HG03520 (cell line): Measurements from ENCODE around the gene MUC5B.

Source experiments
- ATAC-seq: cut with Tn5 transposase; IDR thresholded peaks from one replicate; pipeline ENCODE4 v1.9.1; 2021; ENCODE audit warnings: mild to moderate bottlenecking, moderate library complexity; ENCODE audit not compliant: unreplicated experiment

MUC5B gene

GRCh38 chr11:1296287-1296686 lies 73.4 kb downstream of the MUC5B start:
- ATAC-seq: no peak

- ATAC-seq: no peak
Observed at GRCh38 chr11:1297011-1297575, 74.2 kb downstream of the MUC5B start.

GRCh38 chr11:1297576-1298473 lies 75.0 kb downstream of the MUC5B start:
- no peak for ATAC-seq

- no peak for ATAC-seq
Observed at GRCh38 chr11:1298695-1299492, 76.0 kb downstream of the MUC5B start.

GRCh38 chr11:1299621-1300020 lies 76.8 kb downstream of the MUC5B start:
- no peak for ATAC-seq

- no peak for ATAC-seq
Observed at GRCh38 chr11:1300121-1300520, 77.3 kb downstream of the MUC5B start.

- no peak for ATAC-seq
Observed at GRCh38 chr11:1300569-1301187, 77.8 kb downstream of the MUC5B start.

- ATAC-seq: no peak
Observed at GRCh38 chr11:1301220-1302000, 78.5 kb downstream of the MUC5B start.

GRCh38 chr11:1302041-1302460 lies 79.2 kb downstream of the MUC5B start:
- no peak for ATAC-seq

GRCh38 chr11:1302461-1303125 lies 79.7 kb downstream of the MUC5B start:
- ATAC-seq: no peak

- no peak for ATAC-seq
Observed at GRCh38 chr11:1303126-1303821, 80.4 kb downstream of the MUC5B start.

GRCh38 chr11:1303973-1304372 lies 81.1 kb downstream of the MUC5B start:
- ATAC-seq: no peak

GRCh38 chr11:1304380-1304779 lies 81.5 kb downstream of the MUC5B start:
- ATAC-seq: no peak

GRCh38 chr11:1305063-1305495 lies 82.2 kb downstream of the MUC5B start:
- no peak for ATAC-seq

- ATAC-seq: no peak
Observed at GRCh38 chr11:1305501-1306056, 82.7 kb downstream of the MUC5B start.

- ATAC-seq: no peak
Observed at GRCh38 chr11:1306186-1307162, 83.6 kb downstream of the MUC5B start.

GRCh38 chr11:1307163-1307870 lies 84.5 kb downstream of the MUC5B start:
- no peak for ATAC-seq
